ENCODE data around the gene GLG1.

GLG1 gene

DNA sequence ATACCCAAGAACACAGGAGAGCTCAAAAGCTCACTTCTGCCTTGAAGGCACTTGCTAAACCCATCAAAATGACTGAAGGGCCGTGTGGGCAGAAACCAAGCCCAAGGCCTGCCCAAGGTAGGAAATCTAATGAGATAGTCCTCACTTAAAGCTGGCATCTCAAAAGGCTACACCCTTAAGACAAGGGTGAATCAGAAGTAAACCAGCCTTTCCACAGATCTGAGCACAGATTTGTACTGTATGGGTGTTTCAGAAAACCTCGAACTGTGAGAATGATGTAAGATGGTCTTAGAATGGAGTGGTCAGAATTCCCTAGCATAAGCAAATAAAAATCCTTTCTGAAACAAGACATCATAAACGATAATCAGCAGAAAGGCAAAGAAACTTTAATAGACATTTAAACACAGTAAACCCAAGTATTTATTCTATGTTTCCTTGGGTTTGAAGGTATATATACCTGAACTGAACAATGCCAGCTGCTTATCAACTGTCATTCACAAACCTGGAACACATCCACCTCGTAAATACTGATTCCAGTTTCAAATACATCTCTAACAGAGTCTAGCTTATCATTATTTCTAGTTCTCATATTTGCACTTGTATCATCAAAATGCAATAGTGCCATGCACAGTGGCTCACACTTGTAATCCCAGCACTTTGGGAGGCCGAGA, 37.8 kb downstream of the GLG1 start:
- DNase-seq (ENCODE audit: low read depth) = no peak
- H3K4me3 ChIP-seq (ENCODE audit: low read depth, low read length) = no peak overlapping the region
- TF ChIP-seq, protein P1, sequence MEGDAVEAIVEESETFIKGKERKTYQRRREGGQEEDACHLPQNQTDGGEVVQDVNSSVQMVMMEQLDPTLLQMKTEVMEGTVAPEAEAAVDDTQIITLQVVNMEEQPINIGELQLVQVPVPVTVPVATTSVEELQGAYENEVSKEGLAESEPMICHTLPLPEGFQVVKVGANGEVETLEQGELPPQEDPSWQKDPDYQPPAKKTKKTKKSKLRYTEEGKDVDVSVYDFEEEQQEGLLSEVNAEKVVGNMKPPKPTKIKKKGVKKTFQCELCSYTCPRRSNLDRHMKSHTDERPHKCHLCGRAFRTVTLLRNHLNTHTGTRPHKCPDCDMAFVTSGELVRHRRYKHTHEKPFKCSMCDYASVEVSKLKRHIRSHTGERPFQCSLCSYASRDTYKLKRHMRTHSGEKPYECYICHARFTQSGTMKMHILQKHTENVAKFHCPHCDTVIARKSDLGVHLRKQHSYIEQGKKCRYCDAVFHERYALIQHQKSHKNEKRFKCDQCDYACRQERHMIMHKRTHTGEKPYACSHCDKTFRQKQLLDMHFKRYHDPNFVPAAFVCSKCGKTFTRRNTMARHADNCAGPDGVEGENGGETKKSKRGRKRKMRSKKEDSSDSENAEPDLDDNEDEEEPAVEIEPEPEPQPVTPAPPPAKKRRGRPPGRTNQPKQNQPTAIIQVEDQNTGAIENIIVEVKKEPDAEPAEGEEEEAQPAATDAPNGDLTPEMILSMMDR (IDR thresholded peaks at IDR 0.05; ENCODE audit: low read depth, low read length, missing control alignments) = no peak

DNA sequence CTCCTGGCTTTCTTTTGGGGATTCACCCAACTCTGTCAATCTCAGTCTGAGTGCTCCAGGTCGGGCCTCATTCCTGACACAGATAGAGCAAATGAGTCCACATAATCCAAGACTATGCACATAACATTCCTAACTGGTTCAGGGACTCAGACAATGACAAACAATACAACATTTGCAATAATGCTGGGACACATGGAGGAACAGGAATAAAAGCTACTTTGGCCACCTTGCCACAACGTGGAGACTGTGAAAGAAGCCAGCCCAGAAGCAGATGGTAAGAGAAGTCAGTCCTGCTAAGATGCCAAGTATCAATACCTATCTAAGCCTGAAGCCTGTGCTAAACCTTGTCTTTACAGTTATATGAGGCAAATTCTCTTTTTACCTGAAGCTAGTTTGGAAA, 39.0 kb downstream of the GLG1 start:
- DNase-seq (ENCODE audit: low read depth) = no peak
- H3K4me3 ChIP-seq (ENCODE audit: low read depth, low read length) = no peak overlapping the region
- TF ChIP-seq, protein P1 (IDR thresholded peaks at IDR 0.05; ENCODE audit: low read depth, low read length, missing control alignments) = no peak

DNA sequence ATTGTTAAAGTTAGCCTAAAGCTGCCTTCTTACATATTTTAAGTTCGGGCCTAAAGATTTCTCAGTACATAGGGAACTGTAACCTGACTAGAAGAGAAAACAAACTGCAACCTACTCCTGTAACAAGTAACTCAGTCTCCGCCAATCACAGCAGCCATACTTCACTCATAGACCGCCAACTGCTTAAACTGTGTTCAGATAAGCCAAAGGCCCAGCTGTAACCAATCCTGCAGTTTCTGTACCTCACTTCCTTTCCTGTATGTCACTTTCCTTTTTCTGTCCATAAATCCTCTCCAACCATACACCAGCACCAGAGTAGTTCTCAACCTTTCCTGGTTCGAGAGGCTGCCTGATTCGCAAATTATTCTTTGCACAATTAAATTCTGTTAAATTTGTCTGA, 41.5 kb downstream of the GLG1 start:
- H3K4me3 ChIP-seq (ENCODE audit: low read depth, low read length) = no peak overlapping the region
- DNase-seq (ENCODE audit: low read depth) = no peak
- TF ChIP-seq, protein P1 (IDR thresholded peaks at IDR 0.05; ENCODE audit: low read depth, low read length, missing control alignments) = no peak

DNA sequence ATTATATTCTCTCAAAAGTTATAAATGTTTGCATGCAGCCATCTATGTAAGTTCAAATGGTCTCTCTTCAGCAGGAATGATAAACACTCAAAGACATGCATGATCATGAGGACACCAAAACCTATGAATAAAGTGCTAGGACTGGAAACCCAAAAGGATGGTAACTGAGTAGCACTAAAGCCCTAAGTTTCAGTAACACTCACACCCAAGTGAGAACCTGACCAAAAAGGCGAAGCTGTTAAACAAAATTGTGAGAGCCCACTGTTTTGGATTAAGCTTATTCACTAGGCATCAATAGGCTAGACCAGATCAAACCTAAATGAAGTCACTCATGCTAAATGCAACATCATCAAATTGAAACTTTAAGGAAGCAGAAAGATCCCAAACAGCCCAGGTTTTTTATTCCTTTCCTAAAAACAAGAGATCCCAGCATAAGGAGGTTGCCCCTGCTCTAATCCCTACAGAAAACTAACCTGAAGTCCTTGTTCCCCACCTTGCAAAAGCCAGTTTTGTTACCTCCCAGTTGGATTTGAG, 42.4 kb downstream of the GLG1 start:
- no peak for DNase-seq (ENCODE audit: low read depth)
- no peak overlapping the region for H3K4me3 ChIP-seq (ENCODE audit: low read depth, low read length)
- TF ChIP-seq, protein P1 (IDR thresholded peaks at IDR 0.05; ENCODE audit: low read depth, low read length, missing control alignments) = no peak

DNA sequence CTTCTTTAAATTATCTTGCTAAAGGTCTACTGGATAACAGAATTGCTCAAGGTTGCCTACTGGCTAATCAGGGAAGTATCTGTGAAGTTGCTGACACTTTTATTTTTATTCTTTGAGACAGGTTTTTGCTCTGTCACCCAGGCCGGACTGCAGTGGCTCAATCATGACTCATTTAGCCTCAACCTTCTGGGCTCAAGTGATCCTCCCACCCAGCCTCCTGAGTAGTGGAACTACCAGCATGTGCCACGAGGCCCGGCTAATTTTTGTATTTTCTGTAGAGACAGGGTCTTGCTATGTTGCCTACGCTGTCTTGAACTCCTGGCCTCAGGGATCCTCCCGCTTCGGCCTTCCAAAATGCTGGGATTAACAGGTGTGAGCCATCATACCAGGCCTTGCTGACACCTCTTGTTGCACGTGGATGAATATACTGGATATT, 43.1 kb downstream of the GLG1 start:
- H3K4me3 ChIP-seq (ENCODE audit: low read depth, low read length) = no peak overlapping the region
- TF ChIP-seq, protein P1 (IDR thresholded peaks at IDR 0.05; ENCODE audit: low read depth, low read length, missing control alignments) = peak; percentile 4
- DNase-seq (ENCODE audit: low read depth) = no peak

DNA sequence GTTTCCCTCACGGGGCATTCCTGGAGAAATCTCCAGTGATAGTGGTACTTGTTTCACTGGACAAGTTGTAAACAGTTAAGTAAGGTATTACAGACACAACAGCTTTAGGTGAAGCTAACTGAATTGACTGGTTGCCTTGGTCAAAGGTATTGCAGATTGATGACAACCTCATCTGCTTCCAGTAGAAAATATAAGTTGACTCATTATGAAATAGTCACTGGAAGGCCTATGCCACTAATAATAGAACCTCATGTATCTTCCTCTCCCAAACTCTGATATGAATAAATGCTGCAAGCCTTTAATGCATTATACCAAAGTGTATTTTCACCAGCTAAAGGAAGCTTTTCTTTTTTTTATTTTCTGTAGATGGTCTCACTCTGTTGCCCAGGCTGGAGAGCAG, 44.8 kb downstream of the GLG1 start:
- no peak overlapping the region for H3K4me3 ChIP-seq (ENCODE audit: low read depth, low read length)
- no peak for DNase-seq (ENCODE audit: low read depth)
- TF ChIP-seq, protein P1 (IDR thresholded peaks at IDR 0.05; ENCODE audit: low read depth, low read length, missing control alignments) = no peak

DNA sequence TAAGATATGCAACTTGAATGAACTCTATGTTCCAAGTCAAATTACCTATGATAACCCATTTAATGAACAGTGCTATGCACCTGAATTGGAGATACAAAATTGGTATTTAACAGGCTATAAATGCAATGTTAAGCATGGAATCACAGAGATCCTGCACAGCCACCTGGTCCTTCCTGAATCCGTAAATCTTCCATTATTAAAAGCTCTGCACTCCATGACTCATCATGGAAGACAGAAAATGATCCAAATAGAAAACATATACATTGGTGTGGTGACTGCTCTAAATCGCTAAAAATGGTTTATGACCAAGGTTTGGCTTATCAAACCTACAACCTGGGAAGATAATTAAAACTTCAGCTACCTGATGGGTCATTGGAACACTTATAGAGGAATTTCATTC, 45.3 kb downstream of the GLG1 start:
- no peak overlapping the region for H3K4me3 ChIP-seq (ENCODE audit: low read depth, low read length)
- TF ChIP-seq, protein P1 (IDR thresholded peaks at IDR 0.05; ENCODE audit: low read depth, low read length, missing control alignments) = no peak
- DNase-seq (ENCODE audit: low read depth) = no peak

All from GM12864 (cell line).